ENCODE results near the gene PHLPP1. TPM values are rescaled to one million over a fixed set of nuclear protein-coding genes. Genes with fewer than 3 reads are reported as not detected.

PHLPP1 gene
- total RNA-seq, 6 experiments from 2014 or later: 8.6 to 19.3 (median 17.0) TPM

DNA sequence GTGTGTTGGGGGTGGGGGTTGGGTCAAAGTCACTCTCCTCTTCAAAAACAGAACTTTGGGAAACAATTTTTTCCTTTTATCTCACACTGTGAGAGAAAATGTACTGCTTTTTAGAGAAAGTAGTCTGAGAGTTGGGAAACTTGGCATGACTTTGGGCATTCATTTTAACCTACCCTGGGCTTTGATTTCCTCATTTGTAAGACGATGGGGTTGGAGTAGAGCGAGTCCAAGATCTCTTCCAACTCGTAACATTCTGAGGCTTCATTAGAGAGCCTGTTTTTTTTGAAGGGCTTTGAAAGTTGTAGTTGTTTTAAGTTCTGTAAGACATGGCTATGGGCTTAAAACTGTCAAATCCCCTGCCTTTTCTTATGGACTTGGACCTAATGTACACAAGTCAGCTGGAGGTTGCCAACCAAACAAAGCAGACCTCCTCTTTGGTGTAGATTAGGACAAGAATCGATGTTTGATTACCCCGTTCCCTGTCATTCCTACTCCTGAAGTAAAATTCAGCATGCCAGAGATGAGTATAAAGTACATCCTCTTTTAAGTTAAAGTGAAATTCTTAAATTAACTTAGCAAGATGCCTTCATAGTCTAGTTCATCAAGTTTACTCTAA is 8.4 kb downstream of the PHLPP1 start:
- Histone ChIP-seq H3K27ac (peak overlapping the region in 1 of 3 donors; percentile 11), H3K9me3 (no peaks in the 10 kb centered on the region), H3K27me3 (no peaks in the 10 kb centered on the region), H3K4me3 (no peak overlapping the region), H3K4me1 (peaks cover 0 to 35% (median 6%) of the 10 kb centered on the region in 4 donors), H3K36me3 (no peaks in the 10 kb centered on the region)
- ATAC-seq (peak; percentile 19 to 67 (median 59)), DNase-seq (no peak)
- WGBS (ENCODE audit: insufficient coverage, low coverage, low lambda C conversion rate, missing lambda C conversion rate): 25% methylated on average over 5 of the region's 5 CpGs
- intact Hi-C loops (cut with DNase I): no loop called here
- TF ChIP-seq CTCF (IDR thresholded peaks at IDR 0.05) (no peak), POLR2A (IDR thresholded peaks at IDR 0.05) (no peak)

DNA sequence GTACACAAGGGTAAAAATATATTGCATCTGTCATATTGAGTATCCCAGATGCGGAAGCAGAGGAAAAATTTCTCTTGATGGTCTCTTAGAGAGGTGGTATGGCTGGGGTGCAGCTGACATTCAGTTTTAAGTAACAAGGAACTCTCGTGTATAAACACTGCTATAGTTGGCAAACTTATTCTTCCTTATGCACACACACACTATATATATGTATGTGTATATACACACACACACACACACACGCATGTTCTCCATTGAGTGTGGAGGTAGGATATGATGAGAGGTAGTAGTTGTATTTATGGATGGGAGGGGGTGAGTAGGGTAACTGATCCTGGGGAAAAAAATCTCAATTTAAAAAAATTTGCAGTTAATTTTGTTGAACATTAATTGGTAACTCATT is 10.6 kb downstream of the PHLPP1 start:
- Histone ChIP-seq H3K36me3 (no peaks in the 10 kb centered on the region), H3K4me3 (no peak overlapping the region), H3K9me3 (no peaks in the 10 kb centered on the region), H3K4me1 (peaks cover 0 to 28% (median 2%) of the 10 kb centered on the region in 4 donors), H3K27me3 (no peaks in the 10 kb centered on the region), H3K27ac (no peak overlapping the region)
- DNase-seq (no peak), ATAC-seq (no peak)
- 77% methylated on average over 3 of the region's 3 CpGs for WGBS (ENCODE audit: insufficient coverage, low coverage, low lambda C conversion rate, missing lambda C conversion rate)
- TF ChIP-seq POLR2A (IDR thresholded peaks at IDR 0.05) (no peak), CTCF (IDR thresholded peaks at IDR 0.05) (no peak)
- intact Hi-C loops (cut with DNase I): no loop called here

GRCh38 chr18:62728254-62728653 is 12.9 kb downstream of the PHLPP1 start:
- Histone ChIP-seq H3K4me1 (peaks cover 0 to 24% (median under 1%) of the 10 kb centered on the region in 4 donors), H3K27me3 (no peaks in the 10 kb centered on the region), H3K27ac (no peak overlapping the region), H3K4me3 (no peak overlapping the region), H3K9me3 (no peaks in the 10 kb centered on the region), H3K36me3 (no peaks in the 10 kb centered on the region)
- ATAC-seq (no peak), DNase-seq (no peak)
- intact Hi-C loops (cut with DNase I): no loop called here
- WGBS (ENCODE audit: insufficient coverage, low coverage, low lambda C conversion rate, missing lambda C conversion rate): 85% methylated on average over 2 of the region's 2 CpGs
- TF ChIP-seq POLR2A (IDR thresholded peaks at IDR 0.05) (no peak), CTCF (IDR thresholded peaks at IDR 0.05) (no peak)

- WGBS (ENCODE audit: insufficient coverage, low coverage, low lambda C conversion rate, missing lambda C conversion rate): 95% methylated on average over 13 of the region's 13 CpGs
- DNase-seq: no peak
- Histone ChIP-seq H3K27ac (no peak overlapping the region), H3K9me3 (no peaks in the 10 kb centered on the region), H3K36me3 (no peaks in the 10 kb centered on the region), H3K4me1 (peaks cover 0 to 10% (median 0%) of the 10 kb centered on the region in 4 donors), H3K27me3 (no peaks in the 10 kb centered on the region), H3K4me3 (no peak overlapping the region)
- TF ChIP-seq CTCF (IDR thresholded peaks at IDR 0.05) (no peak), POLR2A (IDR thresholded peaks at IDR 0.05) (no peak)
- intact Hi-C loops (cut with DNase I): no loop called here
- ATAC-seq: no peak
Observed at GRCh38 chr18:62729487-62730386, 14.4 kb downstream of the PHLPP1 start.
